ENCODE measurements around the gene ROCK2. TPM values are rescaled to one million over a fixed set of nuclear protein-coding genes. Genes with fewer than 3 reads are reported as not detected.

ROCK2 gene
- total and polyA plus RNA-seq, 9 of the 15 experiments (the other 6 are each of a cell fraction or from before 2014, with no cell fraction given): 4.9 to 30.6 (median 14.3) TPM

DNA sequence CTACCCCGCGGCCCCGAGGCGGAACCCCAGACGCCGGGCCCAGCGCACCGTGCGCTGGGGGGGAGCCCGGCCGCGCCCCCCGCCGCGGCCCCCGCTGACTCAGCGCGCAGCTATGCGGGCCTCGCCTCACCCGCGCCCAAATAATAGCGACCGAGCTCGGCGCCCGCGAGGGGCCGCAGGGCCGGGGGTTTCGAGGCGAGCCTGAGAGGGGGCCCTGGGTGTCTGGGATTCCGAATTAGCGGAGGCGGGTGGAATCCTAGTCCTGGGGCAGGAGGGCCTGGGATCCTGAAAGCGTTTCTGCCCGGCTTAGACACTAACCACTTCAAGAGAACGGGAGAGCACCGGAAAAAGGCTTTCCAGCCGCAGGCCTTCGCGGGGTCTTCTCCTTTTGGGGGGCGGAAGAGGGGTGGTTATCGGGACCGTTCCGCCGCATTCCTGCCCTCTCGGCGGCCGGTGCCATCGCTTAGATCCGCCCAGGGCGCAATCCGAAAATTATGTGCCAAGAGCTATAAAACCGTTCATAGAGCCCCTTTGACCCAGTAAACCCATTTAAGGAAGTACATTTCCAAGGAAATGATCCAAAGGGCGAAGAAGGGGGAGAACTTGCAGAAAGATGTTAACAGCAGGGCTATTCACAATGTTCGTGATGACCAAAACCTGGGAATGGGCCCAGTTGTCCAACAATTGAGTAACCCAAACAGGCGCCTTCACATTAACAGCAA, 681 bp upstream of the ROCK2 start (continued):
- TF ChIP-seq, protein P1, sequence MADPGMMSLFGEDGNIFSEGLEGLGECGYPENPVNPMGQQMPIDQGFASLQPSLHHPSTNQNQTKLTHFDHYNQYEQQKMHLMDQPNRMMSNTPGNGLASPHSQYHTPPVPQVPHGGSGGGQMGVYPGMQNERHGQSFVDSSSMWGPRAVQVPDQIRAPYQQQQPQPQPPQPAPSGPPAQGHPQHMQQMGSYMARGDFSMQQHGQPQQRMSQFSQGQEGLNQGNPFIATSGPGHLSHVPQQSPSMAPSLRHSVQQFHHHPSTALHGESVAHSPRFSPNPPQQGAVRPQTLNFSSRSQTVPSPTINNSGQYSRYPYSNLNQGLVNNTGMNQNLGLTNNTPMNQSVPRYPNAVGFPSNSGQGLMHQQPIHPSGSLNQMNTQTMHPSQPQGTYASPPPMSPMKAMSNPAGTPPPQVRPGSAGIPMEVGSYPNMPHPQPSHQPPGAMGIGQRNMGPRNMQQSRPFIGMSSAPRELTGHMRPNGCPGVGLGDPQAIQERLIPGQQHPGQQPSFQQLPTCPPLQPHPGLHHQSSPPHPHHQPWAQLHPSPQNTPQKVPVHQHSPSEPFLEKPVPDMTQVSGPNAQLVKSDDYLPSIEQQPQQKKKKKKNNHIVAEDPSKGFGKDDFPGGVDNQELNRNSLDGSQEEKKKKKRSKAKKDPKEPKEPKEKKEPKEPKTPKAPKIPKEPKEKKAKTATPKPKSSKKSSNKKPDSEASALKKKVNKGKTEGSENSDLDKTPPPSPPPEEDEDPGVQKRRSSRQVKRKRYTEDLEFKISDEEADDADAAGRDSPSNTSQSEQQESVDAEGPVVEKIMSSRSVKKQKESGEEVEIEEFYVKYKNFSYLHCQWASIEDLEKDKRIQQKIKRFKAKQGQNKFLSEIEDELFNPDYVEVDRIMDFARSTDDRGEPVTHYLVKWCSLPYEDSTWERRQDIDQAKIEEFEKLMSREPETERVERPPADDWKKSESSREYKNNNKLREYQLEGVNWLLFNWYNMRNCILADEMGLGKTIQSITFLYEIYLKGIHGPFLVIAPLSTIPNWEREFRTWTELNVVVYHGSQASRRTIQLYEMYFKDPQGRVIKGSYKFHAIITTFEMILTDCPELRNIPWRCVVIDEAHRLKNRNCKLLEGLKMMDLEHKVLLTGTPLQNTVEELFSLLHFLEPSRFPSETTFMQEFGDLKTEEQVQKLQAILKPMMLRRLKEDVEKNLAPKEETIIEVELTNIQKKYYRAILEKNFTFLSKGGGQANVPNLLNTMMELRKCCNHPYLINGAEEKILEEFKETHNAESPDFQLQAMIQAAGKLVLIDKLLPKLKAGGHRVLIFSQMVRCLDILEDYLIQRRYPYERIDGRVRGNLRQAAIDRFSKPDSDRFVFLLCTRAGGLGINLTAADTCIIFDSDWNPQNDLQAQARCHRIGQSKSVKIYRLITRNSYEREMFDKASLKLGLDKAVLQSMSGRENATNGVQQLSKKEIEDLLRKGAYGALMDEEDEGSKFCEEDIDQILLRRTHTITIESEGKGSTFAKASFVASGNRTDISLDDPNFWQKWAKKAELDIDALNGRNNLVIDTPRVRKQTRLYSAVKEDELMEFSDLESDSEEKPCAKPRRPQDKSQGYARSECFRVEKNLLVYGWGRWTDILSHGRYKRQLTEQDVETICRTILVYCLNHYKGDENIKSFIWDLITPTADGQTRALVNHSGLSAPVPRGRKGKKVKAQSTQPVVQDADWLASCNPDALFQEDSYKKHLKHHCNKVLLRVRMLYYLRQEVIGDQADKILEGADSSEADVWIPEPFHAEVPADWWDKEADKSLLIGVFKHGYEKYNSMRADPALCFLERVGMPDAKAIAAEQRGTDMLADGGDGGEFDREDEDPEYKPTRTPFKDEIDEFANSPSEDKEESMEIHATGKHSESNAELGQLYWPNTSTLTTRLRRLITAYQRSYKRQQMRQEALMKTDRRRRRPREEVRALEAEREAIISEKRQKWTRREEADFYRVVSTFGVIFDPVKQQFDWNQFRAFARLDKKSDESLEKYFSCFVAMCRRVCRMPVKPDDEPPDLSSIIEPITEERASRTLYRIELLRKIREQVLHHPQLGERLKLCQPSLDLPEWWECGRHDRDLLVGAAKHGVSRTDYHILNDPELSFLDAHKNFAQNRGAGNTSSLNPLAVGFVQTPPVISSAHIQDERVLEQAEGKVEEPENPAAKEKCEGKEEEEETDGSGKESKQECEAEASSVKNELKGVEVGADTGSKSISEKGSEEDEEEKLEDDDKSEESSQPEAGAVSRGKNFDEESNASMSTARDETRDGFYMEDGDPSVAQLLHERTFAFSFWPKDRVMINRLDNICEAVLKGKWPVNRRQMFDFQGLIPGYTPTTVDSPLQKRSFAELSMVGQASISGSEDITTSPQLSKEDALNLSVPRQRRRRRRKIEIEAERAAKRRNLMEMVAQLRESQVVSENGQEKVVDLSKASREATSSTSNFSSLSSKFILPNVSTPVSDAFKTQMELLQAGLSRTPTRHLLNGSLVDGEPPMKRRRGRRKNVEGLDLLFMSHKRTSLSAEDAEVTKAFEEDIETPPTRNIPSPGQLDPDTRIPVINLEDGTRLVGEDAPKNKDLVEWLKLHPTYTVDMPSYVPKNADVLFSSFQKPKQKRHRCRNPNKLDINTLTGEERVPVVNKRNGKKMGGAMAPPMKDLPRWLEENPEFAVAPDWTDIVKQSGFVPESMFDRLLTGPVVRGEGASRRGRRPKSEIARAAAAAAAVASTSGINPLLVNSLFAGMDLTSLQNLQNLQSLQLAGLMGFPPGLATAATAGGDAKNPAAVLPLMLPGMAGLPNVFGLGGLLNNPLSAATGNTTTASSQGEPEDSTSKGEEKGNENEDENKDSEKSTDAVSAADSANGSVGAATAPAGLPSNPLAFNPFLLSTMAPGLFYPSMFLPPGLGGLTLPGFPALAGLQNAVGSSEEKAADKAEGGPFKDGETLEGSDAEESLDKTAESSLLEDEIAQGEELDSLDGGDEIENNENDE (IDR thresholded peaks at IDR 0.05; ENCODE audit: low read depth, low read length): no peak
- TF ChIP-seq CBX1 (IDR thresholded peaks at IDR 0.05; ENCODE audit: low read depth) (no peak; the same call in 1 of the 2 replicates), ZNF165 (CRISPR knock-in tag; IDR thresholded peaks at IDR 0.05; ENCODE audit: borderline replicate concordance) (no peak), TAF9B (IDR thresholded peaks at IDR 0.05; ENCODE audit: partially characterized antibody) (no peak), RNF2 (IDR thresholded peaks at IDR 0.05) (no peak), POLR3G (IDR thresholded peaks at IDR 0.05; ENCODE audit: extremely low read depth, insufficient read length, insufficient replicate concordance) (no peak), ZNF347 (CRISPR knock-in tag; IDR thresholded peaks at IDR 0.05; ENCODE audit: low read depth) (no peak), ZFP36 (IDR thresholded peaks at IDR 0.05; ENCODE audit: low read depth, low read length, partially characterized antibody) (no peak), ZNF3 (CRISPR knock-in tag; IDR thresholded peaks at IDR 0.05) (no peak), GTF2F1 (IDR thresholded peaks at IDR 0.05; ENCODE audit: low read depth, low read length) (no peak)
- TF ChIP-seq, protein P2, sequence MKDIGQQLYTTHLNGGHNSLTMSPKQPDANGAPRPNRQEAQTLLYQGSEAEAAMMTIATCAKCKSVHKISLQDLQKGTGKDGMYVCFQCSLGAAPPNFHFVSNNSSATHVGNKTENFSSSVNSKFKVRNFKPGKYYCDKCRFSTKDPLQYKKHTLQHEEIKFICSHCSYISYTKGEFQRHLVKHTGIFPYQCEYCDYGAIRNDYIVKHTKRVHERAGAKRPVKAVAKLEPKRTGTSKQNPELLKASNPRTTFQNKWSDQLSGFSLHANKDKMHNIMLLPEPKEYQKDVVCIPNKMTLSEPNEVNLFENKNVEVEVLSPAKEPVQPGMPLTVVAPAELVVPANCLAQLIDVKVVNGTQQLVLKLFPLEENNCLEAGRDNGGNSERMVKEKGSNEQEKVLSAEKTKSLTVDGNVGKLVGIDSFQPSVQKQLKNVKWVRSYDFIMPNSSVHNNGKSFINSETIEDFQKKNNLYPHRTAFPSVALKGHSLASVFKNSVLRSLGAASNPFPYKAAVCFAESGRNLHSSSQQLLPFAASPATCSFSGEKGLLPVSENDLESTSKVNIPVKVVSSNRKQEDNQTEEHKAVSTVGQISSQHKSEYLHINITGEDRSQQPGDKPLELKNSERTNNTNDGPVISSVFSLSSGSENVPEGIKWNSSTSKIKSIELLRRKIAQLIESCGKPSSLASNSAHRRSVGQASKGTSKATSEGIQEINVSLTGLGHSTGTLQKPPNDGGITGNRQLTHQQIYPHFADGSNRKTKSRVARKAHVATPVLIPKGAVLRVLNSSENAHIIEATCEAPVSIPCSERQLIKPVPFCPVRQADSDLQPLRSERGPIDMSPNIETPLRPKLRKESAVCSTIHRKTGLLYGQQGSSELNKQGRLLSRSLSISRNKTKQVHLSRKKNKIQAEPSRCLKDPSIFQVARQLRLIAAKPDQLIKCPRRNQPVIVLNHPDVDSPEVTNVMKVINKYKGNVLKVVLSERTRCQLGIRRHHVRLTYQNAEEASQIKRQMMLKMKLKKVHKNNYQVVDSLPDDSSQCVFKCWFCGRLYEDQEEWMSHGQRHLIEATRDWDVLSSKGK (CRISPR knock-in tag; IDR thresholded peaks at IDR 0.05): no peak
